HepG2 (cell line): ENCODE measurements around the gene LGALS1. TPM values are rescaled to one million over a fixed set of nuclear protein-coding genes. Genes with fewer than 3 reads are reported as not detected.
"Not testable (repeated sequence)": the region's sequence is repeated elsewhere in the genome, so short reads cannot be mapped to it uniquely, and the experiment has no call there.

Source experiments
- ATAC-seq: fragments of 200-7000 bp; cut with Tn5 transposase; 3 replicates; pipeline ENCODE4 v1.9.1; 2020; ENCODE audit warnings: mild to moderate bottlenecking, moderate library complexity
- BruUV-seq: library from RNA; stranded (reverse); fragments of 400-500 nt; replicated peaks from 2 replicates; lab custom pipeline; 2021; lab: Mats Ljungman, UMichigan
- CTCF ChIA-PET: fragments of 300-600 bp; formaldehyde crosslinking; extraction: SDS; loops from one replicate; lab custom pipeline; 2021; ENCODE audit warnings: low total read pairs, inconsistent platforms, low intra/inter-chr PET ratio; lab: Yijun Ruan, JAX
- POLR2A ChIA-PET: fragments of 350-600 bp; sonication (Branson Sonifier 250); formaldehyde crosslinking; loops from one replicate; lab custom pipeline; 2020; ENCODE audit warnings: antibody characterized with exemption, inconsistent platforms; lab: Yijun Ruan, JAX
- DNase-seq: peaks from one replicate; pipeline ENCODE4 v3.0.0-alpha.2; 2015; ENCODE audit warnings: low spot score
- FAIRE-seq: peaks from 3 replicates; lab custom pipeline; 2011; peaks lifted over from hg19 to GRCh38; lab: Jason Lieb, UNC
- H2AFZ ChIP-seq: one replicate; pipeline ENCODE4 v1.6.1; 2011; ENCODE audit warnings: low read length, inconsistent platforms
- H3K27ac ChIP-seq: fragments of 300-600 bp; 3 replicates; pipeline ENCODE4 v1.8.0; 2011; ENCODE audit warnings: mixed run types, mild to moderate bottlenecking, mixed read lengths, low read length, inconsistent platforms; ENCODE audit not compliant: insufficient read depth; ENCODE audit errors: extremely low read length
- H3K27me3 ChIP-seq, 2 experiments: fragments of 200-600 bp in 1 of 2; 2 replicates in 1 of 2; 3 replicates in 1 of 2; pipeline versions ENCODE4 v1.6.0 to v1.8.0; 2011; ENCODE audit warnings: low read length in 2 of 2, mild to moderate bottlenecking in 2 of 2, moderate library complexity in 2 of 2, inconsistent platforms in 1 of 2; ENCODE audit not compliant: insufficient read depth in 2 of 2, control insufficient read depth in 1 of 2
- H3K36me3 ChIP-seq, 2 experiments: fragments of 200-600 bp in 1 of 2; replicated peaks in 1 of 2; 2 replicates in 1 of 2; 3 replicates in 1 of 2; pipeline versions ENCODE4 v1.5.1 to v1.8.0; 2011; ENCODE audit warnings: low read length in 2 of 2, inconsistent platforms in 1 of 2; ENCODE audit not compliant: insufficient read depth in 2 of 2, control insufficient read depth in 1 of 2
- H3K4me1 ChIP-seq: 2 replicates; pipeline ENCODE4 v1.5.1; 2012; ENCODE audit warnings: low read length, inconsistent platforms; ENCODE audit not compliant: insufficient read depth
- H3K4me2 ChIP-seq: 2 replicates; pipeline ENCODE4 v1.6.0; 2011; ENCODE audit warnings: low read depth, low read length, inconsistent platforms
- H3K4me3 ChIP-seq, 3 experiments: fragments of 200-600 bp in 1 of 3; sonication (generic), shearing (Covaris generic) in 1 of 3; replicated peaks in 1 of 3; 2 replicates each; pipeline ENCODE4 v1.5.1; 2011 to 2016; ENCODE audit warnings: low read length in 3 of 3, inconsistent platforms in 2 of 3, low read depth in 2 of 3, mild to moderate bottlenecking in 2 of 3, control low read depth in 1 of 3, mixed read lengths in 1 of 3; ENCODE audit not compliant: insufficient read depth in 1 of 3
- H3K79me2 ChIP-seq: one replicate; pipeline ENCODE4 v1.6.1; 2011; ENCODE audit warnings: low read length, inconsistent platforms; ENCODE audit not compliant: insufficient read depth
- H3K9ac ChIP-seq: 2 replicates; pipeline ENCODE4 v1.6.0; 2011; ENCODE audit warnings: mild to moderate bottlenecking, low read depth, low read length, inconsistent platforms; ENCODE audit not compliant: insufficient read depth
- H3K9me3 ChIP-seq: 2 replicates; pipeline ENCODE4 v1.5.1; 2012; ENCODE audit warnings: mild to moderate bottlenecking, low read length
- H4K20me1 ChIP-seq: 2 replicates; pipeline ENCODE4 v1.6.0; 2011; ENCODE audit warnings: inconsistent platforms, mild to moderate bottlenecking, low read length, moderate library complexity; ENCODE audit not compliant: insufficient read depth
- ATF7 ChIP-seq, 2 experiments: fragments of 450-650 bp in 1 of 2; sonication (generic) in 1 of 2; formaldehyde crosslinking in 1 of 2; IDR thresholded peaks; 2 replicates each; pipeline versions ENCODE4 v1.4.0 to v1.6.1; 2016 to 2020; ENCODE audit warnings: antibody characterized with exemption in 1 of 2, mild to moderate bottlenecking in 1 of 2, missing genetic modification reagents in 1 of 2
- KDM2A ChIP-seq: sonication (generic); formaldehyde crosslinking; IDR thresholded peaks from 2 replicates; pipeline ENCODE4 v1.4.0; 2020; ENCODE audit warnings: low read depth, missing genetic modification reagents, borderline replicate concordance
- MTA3 ChIP-seq: sonication (generic); formaldehyde crosslinking; IDR thresholded peaks from 2 replicates; pipeline ENCODE4 v1.4.0; 2020; ENCODE audit warnings: missing genetic modification reagents
- MYNN ChIP-seq: sonication (generic); formaldehyde crosslinking; IDR thresholded peaks from 2 replicates; pipeline ENCODE4 v1.4.0; 2020; ENCODE audit warnings: mild to moderate bottlenecking, low read depth, missing genetic modification reagents
- NFYB ChIP-seq: sonication (generic); formaldehyde crosslinking; IDR thresholded peaks from 2 replicates; pipeline ENCODE4 v1.4.0; 2020; ENCODE audit warnings: missing genetic modification reagents
- NFYC ChIP-seq: IDR thresholded peaks from 2 replicates; pipeline ENCODE4 v1.6.1; 2016; ENCODE audit warnings: missing genetic modification reagents, missing compliant biosample characterization
- PITX1 ChIP-seq: sonication (generic); formaldehyde crosslinking; IDR thresholded peaks from 2 replicates; pipeline ENCODE4 v1.5.1; 2020; ENCODE audit warnings: mild to moderate bottlenecking, missing genetic modification reagents
- POLR2G ChIP-seq: fragments of 200-400 bp; formaldehyde crosslinking; IDR thresholded peaks from 2 replicates; pipeline ENCODE4 v1.6.1; 2018; ENCODE audit warnings: mild to moderate bottlenecking, low read depth, low read length, moderate library complexity
- TARDBP ChIP-seq: sonication (generic); formaldehyde crosslinking; IDR thresholded peaks from 2 replicates; pipeline ENCODE4 v1.8.0; 2022; ENCODE audit warnings: mild to moderate bottlenecking, missing genetic modification reagents
- TOE1 ChIP-seq: sonication (generic); formaldehyde crosslinking; IDR thresholded peaks from 2 replicates; pipeline ENCODE4 v1.4.0; 2020; ENCODE audit warnings: mild to moderate bottlenecking, missing genetic modification reagents
- ZNF570 ChIP-seq: sonication (generic); formaldehyde crosslinking; IDR thresholded peaks from 2 replicates; pipeline ENCODE4 v1.4.0; 2020; ENCODE audit warnings: mild to moderate bottlenecking, missing genetic modification reagents, borderline replicate concordance
- ZNF589 ChIP-seq: sonication (generic); formaldehyde crosslinking; conservative IDR thresholded peaks from 2 replicates; pipeline ENCODE4 v1.8.0; 2022; ENCODE audit warnings: mild to moderate bottlenecking, moderate library complexity, missing genetic modification reagents
- ZNF670 ChIP-seq: sonication (generic); formaldehyde crosslinking; IDR thresholded peaks from 2 replicates; pipeline ENCODE4 v1.8.0; 2022; ENCODE audit warnings: mild to moderate bottlenecking, missing genetic modification reagents, borderline replicate concordance
- ZNF768 ChIP-seq: sonication (generic); formaldehyde crosslinking; IDR thresholded peaks from 2 replicates; pipeline ENCODE4 v1.4.0; 2020; ENCODE audit warnings: missing genetic modification reagents
- ZNF816 ChIP-seq: sonication (generic); formaldehyde crosslinking; IDR thresholded peaks from 2 replicates; pipeline ENCODE4 v1.8.0; 2022; ENCODE audit warnings: missing genetic modification reagents, mild to moderate bottlenecking, borderline replicate concordance
- ZNF839 ChIP-seq: sonication (generic); formaldehyde crosslinking; IDR thresholded peaks from 2 replicates; pipeline ENCODE4 v1.4.0; 2020; ENCODE audit warnings: missing genetic modification reagents, mild to moderate bottlenecking, borderline replicate concordance
- ZNF841 ChIP-seq: sonication (generic); formaldehyde crosslinking; IDR thresholded peaks from 2 replicates; pipeline ENCODE4 v1.8.1; 2023; ENCODE audit warnings: missing genetic modification reagents, borderline replicate concordance
- WGBS: methylation state at CpG from one replicate; pipeline ENCODE4 v1.1.6; 2017; ENCODE audit warnings: low lambda C conversion rate; 5-methylcytosine and 5-hydroxymethylcytosine counted together
- in situ Hi-C: cut with HindIII; loops from 2 replicates; pipeline ENCODE4 v1.10.0; 2017; ENCODE audit warnings: low pct_unique_long_range_greater_than_20kb; ENCODE audit not compliant: extremely low pct_ligation_motif_present
- intact Hi-C: fragments of 100-400 bp; cut with micrococcal nuclease; formaldehyde crosslinking; loops from one replicate; pipeline ENCODE4 v1.10.0; 2022; ENCODE audit not compliant: unreplicated experiment
- polyA plus RNA-seq, 8 experiments: library from polyadenylated mRNA; depleted of rRNA in 3 of 8; stranded (reverse) in 7 of 8; unstranded in 1 of 8; fragments of >200 nt; fragmentation: Illumina TruSeq in 4 of 8; extraction: Trizol in 4 of 8; gene quantifications; 2 replicates each; pipeline versions ENCODE4 v1.2.1 to v1.2.3, GENCODE V29; 2011 to 2016; ENCODE audit warnings: low read depth in 4 of 8, missing spikeins in 1 of 8, mixed read lengths in 1 of 8; ENCODE audit not compliant: insufficient read depth in 1 of 8
- total RNA-seq, 5 experiments: library from RNA; depleted of rRNA; stranded (reverse); fragments of >200 nt; fragmentation: Illumina TruSeq; extraction: Trizol; gene quantifications; 2 replicates each; pipeline ENCODE4 v1.2.3, GENCODE V29; 2016; ENCODE audit warnings: low read depth in 1 of 5
- TF ChIP-seq, protein P1 (sequence below): sonication (generic); formaldehyde crosslinking; IDR thresholded peaks from 2 replicates; pipeline ENCODE4 v1.4.0; 2020; ENCODE audit warnings: missing genetic modification reagents

LGALS1 gene
- total and polyA plus RNA-seq, 2 of the 13 experiments (the other 11 are each of a cell fraction or from before 2014, with no cell fraction given): 103 to 858 TPM

DNA sequence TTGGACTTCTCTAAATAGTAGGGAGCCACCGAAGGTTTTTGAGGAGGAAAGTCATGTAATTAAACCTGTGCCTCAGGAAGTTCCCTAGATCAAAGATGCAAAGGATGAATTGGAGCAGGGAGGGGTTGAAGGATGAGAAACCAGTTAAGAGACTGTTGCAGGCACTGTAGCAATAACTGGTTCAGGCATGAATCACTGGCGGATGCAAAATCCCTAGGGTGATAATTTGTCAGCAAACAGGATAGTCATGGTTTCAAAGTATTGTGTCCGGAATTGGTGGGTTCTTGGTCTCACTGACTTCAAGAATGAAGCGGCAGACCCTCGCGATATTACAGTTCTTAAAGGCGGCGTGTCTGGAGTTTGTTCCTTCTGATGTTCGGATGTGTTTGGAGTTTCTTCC, 41.3 kb downstream of the LGALS1 start:
- POLR2A ChIA-PET: no interaction called here
- in situ Hi-C loops: no loop called here

DNA sequence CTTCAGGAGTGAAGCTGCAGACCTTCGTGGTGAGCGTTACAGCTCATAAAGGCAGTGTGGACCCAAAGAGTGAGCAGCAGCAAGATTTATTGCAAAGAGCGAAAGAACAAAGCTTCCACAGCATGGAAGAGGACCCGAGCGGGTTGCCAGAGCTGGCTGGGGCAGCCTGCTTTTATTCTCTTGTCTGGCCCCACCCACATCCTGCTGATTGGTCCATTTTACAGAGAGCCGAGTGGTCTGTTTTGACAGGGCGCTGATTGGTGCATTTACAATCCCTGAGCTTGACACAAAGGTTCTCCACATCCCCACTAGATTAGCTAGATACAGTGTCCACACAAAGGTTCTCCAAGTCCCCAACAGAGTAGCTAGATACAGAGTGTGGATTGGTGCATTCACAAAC, 41.8 kb downstream of the LGALS1 start:
- H3K27ac ChIP-seq, H3K9me3 ChIP-seq, ATAC-seq, H4K20me1 ChIP-seq, DNase-seq, H3K79me2 ChIP-seq, CTCF ChIA-PET, in situ Hi-C loops, H3K27me3 ChIP-seq, BruUV-seq, H3K36me3 ChIP-seq, H3K4me2 ChIP-seq, H3K4me3 ChIP-seq, POLR2A ChIA-PET, H3K4me1 ChIP-seq, intact Hi-C loops, FAIRE-seq, H2AFZ ChIP-seq, H3K9ac ChIP-seq: not testable (repeated sequence)
- TF ChIP-seq NFYC (CRISPR knock-in tag) (peak; percentile 26), NFYB (CRISPR knock-in tag) (peak; percentile 70)
- 96% methylated on average over 7 of the region's 7 CpGs for WGBS

More for the DNA sequence above, 41.3 kb downstream of the LGALS1 start:
- no peaks in the 10 kb centered on the region for H3K79me2 ChIP-seq
- no peak overlapping the region for H3K4me2 ChIP-seq
- H3K4me3 ChIP-seq: no peak overlapping the region
- H3K27me3 ChIP-seq: no peaks in the 10 kb centered on the region
- CTCF ChIA-PET: no interaction called here
- intact Hi-C loops: no loop called here
- FAIRE-seq (no peak), DNase-seq (no peak), ATAC-seq (no peak)
- BruUV-seq: no TSS peak
- TF ChIP-seq TARDBP: no peak
- TF ChIP-seq ZNF839 (CRISPR knock-in tag): no peak
- no peak for TF ChIP-seq ZNF768
- TF ChIP-seq PITX1: no peak
- TF ChIP-seq ZNF816 (CRISPR knock-in tag): no peak
- no peak for TF ChIP-seq TOE1 (CRISPR knock-in tag)
- TF ChIP-seq MYNN (CRISPR knock-in tag): no peak
- no peak for TF ChIP-seq ATF7 (IDR thresholded peaks at IDR 0.05)
- no peak for TF ChIP-seq ATF7 (CRISPR knock-in tag; IDR thresholded peaks at IDR 0.05)
- no peak for TF ChIP-seq ZNF841
- no peak for TF ChIP-seq ZNF570 (CRISPR knock-in tag)
- no peak for TF ChIP-seq ZNF670
- TF ChIP-seq KDM2A (CRISPR knock-in tag): no peak
- TF ChIP-seq POLR2G: no peak
- TF ChIP-seq, protein P1, sequence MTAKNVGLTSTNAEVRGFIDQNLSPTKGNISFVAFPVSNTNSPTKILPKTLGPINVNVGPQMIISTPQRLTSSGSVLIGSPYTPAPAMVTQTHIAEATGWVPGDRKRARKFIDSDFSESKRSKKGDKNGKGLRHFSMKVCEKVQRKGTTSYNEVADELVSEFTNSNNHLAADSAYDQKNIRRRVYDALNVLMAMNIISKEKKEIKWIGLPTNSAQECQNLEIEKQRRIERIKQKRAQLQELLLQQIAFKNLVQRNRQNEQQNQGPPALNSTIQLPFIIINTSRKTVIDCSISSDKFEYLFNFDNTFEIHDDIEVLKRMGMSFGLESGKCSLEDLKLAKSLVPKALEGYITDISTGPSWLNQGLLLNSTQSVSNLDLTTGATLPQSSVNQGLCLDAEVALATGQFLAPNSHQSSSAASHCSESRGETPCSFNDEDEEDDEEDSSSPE (CRISPR knock-in tag): no peak
- no peak for TF ChIP-seq ZNF589 (CRISPR knock-in tag)
- TF ChIP-seq MTA3 (CRISPR knock-in tag): no peak
- H3K9me3 ChIP-seq: no peaks in the 10 kb centered on the region
- no peak overlapping the region for H3K9ac ChIP-seq
- no peak overlapping the region for H2AFZ ChIP-seq
- 97% methylated on average over 9 of the region's 9 CpGs for WGBS
- peaks cover 0 to 3% of the 10 kb centered on the region in 2 experiments; a peak in 2 of 5 replicates for H3K36me3 ChIP-seq
- no peaks in the 10 kb centered on the region for H4K20me1 ChIP-seq
- no peak overlapping the region for H3K27ac ChIP-seq
- H3K4me1 ChIP-seq: no peaks in the 10 kb centered on the region
